Calu3 (cell line): ENCODE results near the gene CFAP61. TPM values are rescaled to one million over a fixed set of nuclear protein-coding genes. Genes with fewer than 3 reads are reported as not detected.

ENCODE experiments used
- BruUV-seq: library from RNA; stranded (reverse); fragments of 400-500 nt; replicated peaks from 2 replicates; lab custom pipeline; 2021; lab: Mats Ljungman, UMichigan
- CTCF ChIA-PET: fragments of 300-600 bp; sonication (Branson Sonifier 250); formaldehyde crosslinking; loops from one replicate; lab custom pipeline; 2022; ENCODE audit warnings: antibody characterized with exemption; lab: Charles Lee
- DNase-seq: peaks from one replicate; pipeline ENCODE4 v3.0.0; 2022
- H3K27ac Mint-ChIP-seq: one replicate; pipeline ENCODE4 v1.8.0; 2022; ENCODE audit warnings: mixed read lengths; ENCODE audit not compliant: unreplicated experiment
- H3K27me3 Mint-ChIP-seq: one replicate; pipeline ENCODE4 v1.8.0; 2022; ENCODE audit warnings: mixed read lengths; ENCODE audit not compliant: unreplicated experiment
- H3K36me3 Mint-ChIP-seq: one replicate; pipeline ENCODE4 v1.8.0; 2022; ENCODE audit warnings: mild to moderate bottlenecking, moderate library complexity, mixed read lengths; ENCODE audit not compliant: insufficient read depth, unreplicated experiment
- H3K4me1 Mint-ChIP-seq: one replicate; pipeline ENCODE4 v1.8.0; 2022; ENCODE audit warnings: mild to moderate bottlenecking, low read depth, mixed read lengths; ENCODE audit not compliant: unreplicated experiment
- H3K4me3 Mint-ChIP-seq: one replicate; pipeline ENCODE4 v1.8.0; 2022; ENCODE audit warnings: mild to moderate bottlenecking, low read depth, moderate library complexity, mixed read lengths; ENCODE audit not compliant: unreplicated experiment
- H3K9me3 Mint-ChIP-seq: one replicate; pipeline ENCODE4 v1.8.0; 2022; ENCODE audit warnings: low read depth, mixed read lengths; ENCODE audit not compliant: unreplicated experiment
- CTCF ChIP-seq: fragments of 200-600 bp; IDR thresholded peaks from one replicate; pipeline ENCODE4 v1.8.0; 2022; ENCODE audit warnings: antibody characterized with exemption; ENCODE audit not compliant: unreplicated experiment
- intact Hi-C: fragments of 100-400 bp; cut with micrococcal nuclease; formaldehyde crosslinking; loops from one replicate; pipeline ENCODE4 v1.10.0; 2022; ENCODE audit not compliant: unreplicated experiment
- total RNA-seq: library from RNA; stranded (reverse); gene quantifications from 2 replicates; pipeline ENCODE4 v1.2.3, GENCODE V29; 2022

The CFAP61 gene
- total RNA-seq, 1 experiment from 2014 or later, result not detected

- no peak for DNase-seq
- Mint-ChIP-seq H3K27ac (no peak overlapping the region), H3K36me3 (no peaks in the 10 kb centered on the region), H3K9me3 (no peaks in the 10 kb centered on the region), H3K27me3 (no peaks in the 10 kb centered on the region), H3K4me1 (no peaks in the 10 kb centered on the region), H3K4me3 (no peak overlapping the region)
- intact Hi-C loops, result no loop called here
- no peak for TF ChIP-seq CTCF
- CTCF ChIA-PET, result interaction anchor here (0.6 kb wide), 1 partner anchor 44 kb away, joined by 3 read pairs; no protein-coding TSS in a partner anchor
- BruUV-seq, result no TSS peak
Observed at GRCh38 chr20:20143165-20143564, 90.8 kb downstream of the CFAP61 start.

GRCh38 chr20:20143646-20144045 is 91.3 kb downstream of the CFAP61 start:
- Mint-ChIP-seq H3K27ac (no peak overlapping the region), H3K36me3 (no peaks in the 10 kb centered on the region), H3K27me3 (no peaks in the 10 kb centered on the region), H3K4me3 (no peak overlapping the region), H3K4me1 (no peaks in the 10 kb centered on the region), H3K9me3 (no peaks in the 10 kb centered on the region)
- no peak for TF ChIP-seq CTCF
- no TSS peak for BruUV-seq
- CTCF ChIA-PET, result no interaction called here
- DNase-seq, result no peak
- intact Hi-C loops, result no loop called here

GRCh38 chr20:20148779-20149178 is 96.4 kb downstream of the CFAP61 start:
- no peak for DNase-seq
- no peaks in the 10 kb centered on the region for H3K36me3 Mint-ChIP-seq
- peaks cover 3% of the 10 kb centered on the region for H3K9me3 Mint-ChIP-seq
- peaks cover 12% of the 10 kb centered on the region for H3K27me3 Mint-ChIP-seq
- H3K4me1 Mint-ChIP-seq, result no peaks in the 10 kb centered on the region
- no TSS peak for BruUV-seq
- H3K27ac Mint-ChIP-seq, result no peak overlapping the region
- TF ChIP-seq CTCF, result no peak
- H3K4me3 Mint-ChIP-seq, result no peak overlapping the region
- CTCF ChIA-PET, result no interaction called here
- intact Hi-C loops, result no loop called here

GRCh38 chr20:20150241-20150640 is 97.9 kb downstream of the CFAP61 start:
- TF ChIP-seq CTCF, result no peak
- no TSS peak for BruUV-seq
- Mint-ChIP-seq H3K36me3 (no peaks in the 10 kb centered on the region), H3K9me3 (peaks cover 3% of the 10 kb centered on the region), H3K27me3 (peaks cover 21% of the 10 kb centered on the region), H3K4me3 (no peak overlapping the region), H3K4me1 (no peaks in the 10 kb centered on the region), H3K27ac (no peak overlapping the region)
- intact Hi-C loops, result no loop called here
- no peak for DNase-seq
- CTCF ChIA-PET, result no interaction called here
